Cardiac atrium fibroblast (primary cell): Measurements from ENCODE around the gene TMEM207. TPM values are rescaled to one million over a fixed set of nuclear protein-coding genes. Genes with fewer than 3 reads are reported as not detected.

ENCODE experiments used
- total RNA-seq: library from RNA; depleted of rRNA; stranded (reverse); fragments of >200 nt; gene quantifications from 2 replicates; pipeline ENCODE4 v1.2.3, GENCODE V29; 2015

Gene TMEM207
- not detected in 2 replicates for total RNA-seq

DNA sequence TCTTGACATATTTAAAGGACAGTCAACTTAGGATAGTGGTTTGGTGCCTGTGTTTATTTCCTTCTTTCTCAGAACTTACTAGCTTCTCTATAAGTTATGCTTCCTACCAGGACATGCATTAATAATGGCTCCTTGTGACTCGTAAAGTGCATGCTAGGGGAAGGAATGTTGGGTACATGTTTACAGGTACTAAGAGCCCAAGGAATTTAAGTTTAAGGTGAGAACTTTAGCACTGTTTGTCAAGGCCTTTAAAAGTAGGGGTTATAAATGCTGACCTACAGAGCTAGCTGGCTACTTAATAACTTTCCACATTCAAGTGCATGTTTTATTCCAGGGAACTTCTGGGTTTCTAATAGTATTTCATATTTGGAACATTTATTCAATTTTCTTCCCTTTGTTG lies at the start of gene TMEM207:
TSS of gene TMEM207 (minus strand) at position 101 of the 400 bp plus-strand sequence. CDS start at position 9, 92 bp downstream.

DNA sequence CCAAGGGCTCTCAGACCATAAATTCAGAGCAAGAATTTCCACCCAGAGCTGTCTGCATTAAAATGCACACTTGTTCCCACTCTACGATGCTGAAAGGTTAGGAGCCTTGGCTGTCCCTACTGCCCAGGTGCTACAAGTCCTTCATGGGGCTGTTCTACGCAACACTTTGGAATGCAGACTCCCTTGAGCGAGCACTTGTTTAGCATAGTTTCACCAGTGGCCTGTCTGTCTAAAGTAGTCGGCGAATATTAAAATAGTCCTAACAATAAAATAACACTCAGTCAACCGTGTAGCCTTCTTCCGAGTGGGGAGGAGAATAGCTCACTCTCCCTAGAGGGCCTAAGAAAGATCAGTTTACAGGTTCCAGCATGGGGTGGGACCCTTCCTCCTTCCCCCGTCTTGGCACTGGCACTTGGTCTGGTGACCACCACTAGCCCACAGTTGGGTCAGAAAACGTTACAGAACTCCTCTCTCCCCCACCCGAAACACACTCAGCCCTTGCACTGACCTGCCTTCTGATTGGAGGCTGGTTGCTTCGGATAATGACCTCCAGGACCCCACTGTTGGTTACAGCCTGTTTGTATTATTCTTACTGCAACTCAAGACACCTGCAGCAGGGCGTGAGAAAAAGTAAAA lies 62.0 kb downstream of the TMEM207 start, which contains the start of gene CLDN16:
TSS of gene CLDN16 (plus strand) at position 586 of the 636 bp plus-strand sequence. CDS start 167 bp downstream, outside the sequence.

Other genes with a start within 250 kb of the TMEM207 start
- 0.32 TPM in 1 of 2 replicates, not detected in the other for gene CLDN1, start 127.5 kb downstream of the TMEM207 start, total RNA-seq
- not detected in 2 replicates for gene CLDN16, start 61.7 kb downstream of the TMEM207 start, total RNA-seq
- 31.6 and 35.0 TPM in 2 replicates for gene IL1RAP, start 64.2 kb upstream of the TMEM207 start, total RNA-seq